ENCODE results near the gene LRG1. TPM values are rescaled to one million over a fixed set of nuclear protein-coding genes. Genes with fewer than 3 reads are reported as not detected.
A peak's percentile ranks its signal among the peaks of the same experiment; 100 is the strongest.

The LRG1 gene
- total and polyA plus RNA-seq, 9 of the 15 experiments (the other 6 are each of a cell fraction or from before 2014, with no cell fraction given): 1.5 to 11.9 (median 8.7) TPM

DNA sequence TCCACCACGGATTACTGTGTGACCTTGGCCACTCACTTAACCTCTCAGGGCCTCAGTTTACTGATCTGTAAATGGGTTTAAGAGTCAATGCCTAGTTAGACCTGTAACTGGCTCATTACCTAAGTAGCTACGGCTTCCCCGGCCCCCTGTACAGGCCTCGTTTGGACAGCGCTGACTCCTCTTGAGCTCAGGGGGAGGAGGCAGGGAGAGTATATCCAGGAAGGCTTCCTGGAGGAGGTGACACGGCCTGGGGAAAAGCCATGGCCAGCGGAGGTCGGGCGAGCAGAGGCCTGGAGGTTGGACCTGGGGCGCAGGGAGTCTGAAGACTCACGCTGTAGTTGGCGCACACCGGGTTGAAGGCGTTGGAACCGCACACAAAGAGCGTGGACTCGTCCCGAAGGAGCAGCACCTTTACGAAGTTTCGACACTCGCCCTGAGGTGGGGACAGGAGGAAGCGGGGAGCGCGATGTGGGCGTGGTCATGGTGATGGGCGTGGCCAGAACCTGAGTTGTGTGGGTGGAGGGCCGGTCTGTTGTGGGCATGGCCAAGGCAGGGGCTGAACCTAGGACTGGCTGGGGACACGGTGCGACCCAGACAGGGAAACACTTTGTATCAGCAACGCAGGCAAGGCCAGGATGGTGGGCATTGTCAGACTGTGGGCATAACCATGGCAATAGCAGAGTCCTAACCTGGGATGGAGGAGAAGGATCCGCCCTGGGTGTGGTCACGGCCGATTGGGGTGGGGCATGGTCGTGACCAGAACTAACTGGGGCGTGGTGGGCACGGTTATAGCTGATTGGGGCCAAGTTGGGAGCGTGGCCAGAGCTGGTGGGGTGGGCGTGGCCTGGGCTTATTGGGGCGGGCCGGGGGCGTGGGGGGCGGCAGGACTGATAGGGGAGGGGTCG, 16.1 kb upstream of the LRG1 start (continued):
- TF ChIP-seq, protein P1, sequence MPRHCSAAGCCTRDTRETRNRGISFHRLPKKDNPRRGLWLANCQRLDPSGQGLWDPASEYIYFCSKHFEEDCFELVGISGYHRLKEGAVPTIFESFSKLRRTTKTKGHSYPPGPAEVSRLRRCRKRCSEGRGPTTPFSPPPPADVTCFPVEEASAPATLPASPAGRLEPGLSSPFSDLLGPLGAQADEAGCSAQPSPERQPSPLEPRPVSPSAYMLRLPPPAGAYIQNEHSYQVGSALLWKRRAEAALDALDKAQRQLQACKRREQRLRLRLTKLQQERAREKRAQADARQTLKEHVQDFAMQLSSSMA (CRISPR knock-in tag; IDR thresholded peaks at IDR 0.05): no peak
- TF ChIP-seq ZNF586 (CRISPR knock-in tag; conservative IDR thresholded peaks at IDR 0.05): no peak
- TF ChIP-seq, protein P2, sequence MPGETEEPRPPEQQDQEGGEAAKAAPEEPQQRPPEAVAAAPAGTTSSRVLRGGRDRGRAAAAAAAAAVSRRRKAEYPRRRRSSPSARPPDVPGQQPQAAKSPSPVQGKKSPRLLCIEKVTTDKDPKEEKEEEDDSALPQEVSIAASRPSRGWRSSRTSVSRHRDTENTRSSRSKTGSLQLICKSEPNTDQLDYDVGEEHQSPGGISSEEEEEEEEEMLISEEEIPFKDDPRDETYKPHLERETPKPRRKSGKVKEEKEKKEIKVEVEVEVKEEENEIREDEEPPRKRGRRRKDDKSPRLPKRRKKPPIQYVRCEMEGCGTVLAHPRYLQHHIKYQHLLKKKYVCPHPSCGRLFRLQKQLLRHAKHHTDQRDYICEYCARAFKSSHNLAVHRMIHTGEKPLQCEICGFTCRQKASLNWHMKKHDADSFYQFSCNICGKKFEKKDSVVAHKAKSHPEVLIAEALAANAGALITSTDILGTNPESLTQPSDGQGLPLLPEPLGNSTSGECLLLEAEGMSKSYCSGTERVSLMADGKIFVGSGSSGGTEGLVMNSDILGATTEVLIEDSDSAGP (CRISPR knock-in tag; IDR thresholded peaks at IDR 0.05): 0 out of 2 replicates have a peak, but pooled peaks have one; percentile 24
- TF ChIP-seq RBM25 (IDR thresholded peaks at IDR 0.05; ENCODE audit: low read depth, low read length, severe bottlenecking): peak; percentile 96
- TF ChIP-seq NR2F6 (CRISPR knock-in tag; IDR thresholded peaks at IDR 0.05): no peak
- no peak for TF ChIP-seq ESRRB (CRISPR knock-in tag; IDR thresholded peaks at IDR 0.05; ENCODE audit: borderline replicate concordance)
- no peak for TF ChIP-seq ZNF79 (CRISPR knock-in tag; IDR thresholded peaks at IDR 0.05; ENCODE audit: low read depth)
- no peak for TF ChIP-seq ZFP1 (CRISPR knock-in tag; IDR thresholded peaks at IDR 0.05)
- TF ChIP-seq MECOM (CRISPR knock-in tag; IDR thresholded peaks at IDR 0.05): no peak
- TF ChIP-seq, protein P3, sequence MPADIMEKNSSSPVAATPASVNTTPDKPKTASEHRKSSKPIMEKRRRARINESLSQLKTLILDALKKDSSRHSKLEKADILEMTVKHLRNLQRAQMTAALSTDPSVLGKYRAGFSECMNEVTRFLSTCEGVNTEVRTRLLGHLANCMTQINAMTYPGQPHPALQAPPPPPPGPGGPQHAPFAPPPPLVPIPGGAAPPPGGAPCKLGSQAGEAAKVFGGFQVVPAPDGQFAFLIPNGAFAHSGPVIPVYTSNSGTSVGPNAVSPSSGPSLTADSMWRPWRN (IDR thresholded peaks at IDR 0.05; ENCODE audit: low read depth): no peak
- TF ChIP-seq, protein P4, sequence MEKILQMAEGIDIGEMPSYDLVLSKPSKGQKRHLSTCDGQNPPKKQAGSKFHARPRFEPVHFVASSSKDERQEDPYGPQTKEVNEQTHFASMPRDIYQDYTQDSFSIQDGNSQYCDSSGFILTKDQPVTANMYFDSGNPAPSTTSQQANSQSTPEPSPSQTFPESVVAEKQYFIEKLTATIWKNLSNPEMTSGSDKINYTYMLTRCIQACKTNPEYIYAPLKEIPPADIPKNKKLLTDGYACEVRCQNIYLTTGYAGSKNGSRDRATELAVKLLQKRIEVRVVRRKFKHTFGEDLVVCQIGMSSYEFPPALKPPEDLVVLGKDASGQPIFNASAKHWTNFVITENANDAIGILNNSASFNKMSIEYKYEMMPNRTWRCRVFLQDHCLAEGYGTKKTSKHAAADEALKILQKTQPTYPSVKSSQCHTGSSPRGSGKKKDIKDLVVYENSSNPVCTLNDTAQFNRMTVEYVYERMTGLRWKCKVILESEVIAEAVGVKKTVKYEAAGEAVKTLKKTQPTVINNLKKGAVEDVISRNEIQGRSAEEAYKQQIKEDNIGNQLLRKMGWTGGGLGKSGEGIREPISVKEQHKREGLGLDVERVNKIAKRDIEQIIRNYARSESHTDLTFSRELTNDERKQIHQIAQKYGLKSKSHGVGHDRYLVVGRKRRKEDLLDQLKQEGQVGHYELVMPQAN (IDR thresholded peaks at IDR 0.05; ENCODE audit: borderline replicate concordance): no peak
- TF ChIP-seq ETS2 (tag; IDR thresholded peaks at IDR 0.05; ENCODE audit: borderline replicate concordance, poor library complexity, severe bottlenecking): no peak
- TF ChIP-seq JUN (IDR thresholded peaks at IDR 0.05; ENCODE audit: borderline replicate concordance, low read depth, low read length): no peak
- no peak for TF ChIP-seq JUN (CRISPR knock-in tag; IDR thresholded peaks at IDR 0.05; ENCODE audit: borderline replicate concordance)
- TF ChIP-seq TAF1 (IDR thresholded peaks at IDR 0.05; ENCODE audit: control insufficient read depth, extremely low read depth, insufficient read depth, low read length, severe bottlenecking): no peak
- no peak for TF ChIP-seq FOXJ3 (CRISPR knock-in tag; IDR thresholded peaks at IDR 0.05)
- peak; percentile 53 for TF ChIP-seq CC2D1A (IDR thresholded peaks at IDR 0.05)
- TF ChIP-seq CEBPG (CRISPR knock-in tag; IDR thresholded peaks at IDR 0.05): peak; percentile 78
- peak in 1 of 2 experiments; percentile 52; a peak in 1 of 4 replicates for TF ChIP-seq CEBPG (tag; conservative IDR thresholded peaks at IDR 0.05 in 1 of 2, IDR thresholded peaks at IDR 0.05 in 1 of 2)
- TF ChIP-seq, protein P5, sequence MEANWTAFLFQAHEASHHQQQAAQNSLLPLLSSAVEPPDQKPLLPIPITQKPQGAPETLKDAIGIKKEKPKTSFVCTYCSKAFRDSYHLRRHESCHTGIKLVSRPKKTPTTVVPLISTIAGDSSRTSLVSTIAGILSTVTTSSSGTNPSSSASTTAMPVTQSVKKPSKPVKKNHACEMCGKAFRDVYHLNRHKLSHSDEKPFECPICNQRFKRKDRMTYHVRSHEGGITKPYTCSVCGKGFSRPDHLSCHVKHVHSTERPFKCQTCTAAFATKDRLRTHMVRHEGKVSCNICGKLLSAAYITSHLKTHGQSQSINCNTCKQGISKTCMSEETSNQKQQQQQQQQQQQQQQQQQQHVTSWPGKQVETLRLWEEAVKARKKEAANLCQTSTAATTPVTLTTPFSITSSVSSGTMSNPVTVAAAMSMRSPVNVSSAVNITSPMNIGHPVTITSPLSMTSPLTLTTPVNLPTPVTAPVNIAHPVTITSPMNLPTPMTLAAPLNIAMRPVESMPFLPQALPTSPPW (CRISPR knock-in tag; IDR thresholded peaks at IDR 0.05): peak; percentile 41
- no peak for TF ChIP-seq COPS2 (conservative IDR thresholded peaks at IDR 0.05)
